C4-2B (cell line): ENCODE data around the gene DRC1.

ENCODE experiments used
- H3K27ac ChIP-seq: fragments of 450-650 bp; 2 replicates; pipeline ENCODE4 v1.5.1; 2017
- CTCF ChIP-seq: fragments of 450-650 bp; conservative IDR thresholded peaks from 2 replicates; pipeline ENCODE4 v1.5.1; 2017; ENCODE audit warnings: mild to moderate bottlenecking
- ZFX ChIP-seq: fragments of 450-650 bp; IDR thresholded peaks from 2 replicates; pipeline ENCODE4 v1.6.1; 2017

Gene DRC1

GRCh38 chr2:26455037-26455669 lies 53.4 kb downstream of the DRC1 start:
- TF ChIP-seq CTCF: no peak
- no peak for TF ChIP-seq ZFX
- H3K27ac ChIP-seq: no peak overlapping the region

- no peak for TF ChIP-seq CTCF
- no peak for TF ChIP-seq ZFX
- H3K27ac ChIP-seq: no peak overlapping the region
Measured at GRCh38 chr2:26455670-26456439, 54.1 kb downstream of the DRC1 start.

- no peak for TF ChIP-seq CTCF
- TF ChIP-seq ZFX: no peak
- H3K27ac ChIP-seq: no peak overlapping the region
Measured at GRCh38 chr2:26456440-26457250, 54.9 kb downstream of the DRC1 start.

DNA sequence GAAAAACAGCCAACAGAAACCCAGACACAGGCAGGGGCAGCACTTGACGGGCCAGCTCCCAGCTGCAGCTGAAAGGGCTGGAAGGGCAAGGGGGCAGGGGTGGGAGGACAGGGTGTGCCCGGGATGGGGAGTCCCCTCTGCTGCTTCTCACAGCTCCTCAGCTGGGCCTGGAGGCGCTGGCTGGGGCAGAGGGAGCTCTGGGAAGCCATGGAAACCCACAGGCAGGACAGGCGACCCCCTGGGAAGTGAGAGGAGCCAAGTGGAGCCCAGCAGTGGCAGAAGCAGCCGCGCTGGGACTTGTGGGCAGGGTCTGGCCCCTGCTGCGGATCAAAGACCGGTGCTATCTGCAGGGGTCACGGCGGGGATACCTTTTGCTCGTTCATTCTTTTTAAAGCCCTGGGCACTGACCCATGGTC lies 55.5 kb downstream of the DRC1 start:
- H3K27ac ChIP-seq: no peak overlapping the region
- no peak for TF ChIP-seq ZFX

DNA sequence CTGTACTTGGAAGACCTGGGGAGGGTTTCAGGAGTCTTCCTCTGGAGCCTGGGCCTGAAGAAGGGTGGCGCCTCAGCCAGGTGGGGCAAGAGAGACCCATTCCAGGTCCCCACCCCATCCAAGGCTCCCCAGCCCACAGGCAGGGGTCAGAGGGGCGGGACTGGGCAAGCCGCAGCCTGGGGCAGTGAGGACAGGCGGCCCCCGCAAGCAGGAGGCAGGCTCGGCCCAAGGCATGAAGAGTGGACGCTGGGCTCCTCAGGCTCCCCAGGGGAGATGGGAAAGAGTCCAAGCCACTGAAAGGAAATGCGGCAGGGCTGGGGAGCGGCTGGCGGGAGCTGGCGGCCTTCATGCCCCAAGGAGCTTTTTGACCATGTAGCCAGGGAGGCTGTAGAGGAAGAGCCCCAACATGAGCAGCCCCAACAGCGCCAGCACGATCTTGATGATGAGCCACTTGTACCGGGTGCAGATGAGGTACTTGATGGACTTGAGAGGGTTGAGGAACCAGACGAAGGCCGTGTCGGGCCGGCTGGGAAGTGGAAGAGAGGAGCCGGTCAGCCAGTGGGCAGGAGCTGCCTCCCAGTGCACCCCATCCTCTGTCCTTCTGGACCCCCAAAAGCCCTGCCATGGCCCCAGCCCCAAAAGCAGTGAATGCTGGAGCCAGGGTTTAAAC lies 56.1 kb downstream of the DRC1 start:
- H3K27ac ChIP-seq: no peak overlapping the region
- no peak for TF ChIP-seq CTCF

- TF ChIP-seq ZFX: no peak
- no peak for TF ChIP-seq CTCF
- no peak overlapping the region for H3K27ac ChIP-seq
Measured at GRCh38 chr2:26458365-26459042, 56.8 kb downstream of the DRC1 start.

DNA sequence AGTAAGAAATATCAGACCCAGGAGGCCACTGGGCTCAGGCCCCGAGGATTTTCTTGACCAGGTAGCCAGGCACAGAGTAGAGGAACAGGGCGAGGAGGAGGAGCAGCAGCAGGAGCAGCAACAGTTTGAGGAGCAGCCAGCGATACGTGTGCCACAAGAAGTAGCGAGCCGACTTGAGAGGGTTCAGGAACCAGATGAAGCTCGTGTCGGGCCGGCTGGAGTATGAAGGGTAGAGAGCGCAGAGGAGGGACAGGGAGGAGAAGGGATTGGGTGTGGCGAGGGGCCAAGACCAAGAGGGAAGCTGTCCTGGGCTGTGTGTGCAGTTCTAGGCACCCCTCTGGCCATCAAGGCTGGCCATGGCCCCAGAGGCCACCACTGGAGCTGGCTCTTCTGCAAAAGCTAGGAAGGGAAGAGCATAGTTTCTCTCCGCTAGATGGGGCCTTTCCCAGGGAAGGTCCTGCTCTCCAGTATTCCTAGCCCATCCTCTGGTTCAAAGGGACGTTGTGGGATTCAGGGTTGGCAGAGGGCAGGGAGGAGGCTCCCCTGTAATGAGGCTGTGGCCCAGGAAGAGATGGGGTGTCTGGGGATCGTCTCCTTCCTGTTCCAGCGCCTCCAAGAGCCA lies 58.4 kb downstream of the DRC1 start:
- no peak overlapping the region for H3K27ac ChIP-seq
- TF ChIP-seq ZFX (no peak), CTCF (no peak)
